Hematopoietic multipotent progenitor cell (in vitro differentiated cells): ENCODE results near the gene PDE8A. TPM values are rescaled to one million over a fixed set of nuclear protein-coding genes. Genes with fewer than 3 reads are reported as not detected.

ENCODE experiments used
- DNase-seq, 3 donors: peaks; one replicate each; pipeline ENCODE4 v3.0.0-alpha.2; 2011 to 2015; ENCODE audit warnings: low read depth in 2 of 3, low spot score in 2 of 3
- total RNA-seq: library from RNA; depleted of rRNA; stranded (reverse); fragments of >200 nt; gene quantifications from one replicate; pipeline ENCODE4 v1.2.3, GENCODE V29; 2012

The PDE8A gene, protein sequence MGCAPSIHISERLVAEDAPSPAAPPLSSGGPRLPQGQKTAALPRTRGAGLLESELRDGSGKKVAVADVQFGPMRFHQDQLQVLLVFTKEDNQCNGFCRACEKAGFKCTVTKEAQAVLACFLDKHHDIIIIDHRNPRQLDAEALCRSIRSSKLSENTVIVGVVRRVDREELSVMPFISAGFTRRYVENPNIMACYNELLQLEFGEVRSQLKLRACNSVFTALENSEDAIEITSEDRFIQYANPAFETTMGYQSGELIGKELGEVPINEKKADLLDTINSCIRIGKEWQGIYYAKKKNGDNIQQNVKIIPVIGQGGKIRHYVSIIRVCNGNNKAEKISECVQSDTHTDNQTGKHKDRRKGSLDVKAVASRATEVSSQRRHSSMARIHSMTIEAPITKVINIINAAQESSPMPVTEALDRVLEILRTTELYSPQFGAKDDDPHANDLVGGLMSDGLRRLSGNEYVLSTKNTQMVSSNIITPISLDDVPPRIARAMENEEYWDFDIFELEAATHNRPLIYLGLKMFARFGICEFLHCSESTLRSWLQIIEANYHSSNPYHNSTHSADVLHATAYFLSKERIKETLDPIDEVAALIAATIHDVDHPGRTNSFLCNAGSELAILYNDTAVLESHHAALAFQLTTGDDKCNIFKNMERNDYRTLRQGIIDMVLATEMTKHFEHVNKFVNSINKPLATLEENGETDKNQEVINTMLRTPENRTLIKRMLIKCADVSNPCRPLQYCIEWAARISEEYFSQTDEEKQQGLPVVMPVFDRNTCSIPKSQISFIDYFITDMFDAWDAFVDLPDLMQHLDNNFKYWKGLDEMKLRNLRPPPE
- 5.7 TPM for total RNA-seq

DNA sequence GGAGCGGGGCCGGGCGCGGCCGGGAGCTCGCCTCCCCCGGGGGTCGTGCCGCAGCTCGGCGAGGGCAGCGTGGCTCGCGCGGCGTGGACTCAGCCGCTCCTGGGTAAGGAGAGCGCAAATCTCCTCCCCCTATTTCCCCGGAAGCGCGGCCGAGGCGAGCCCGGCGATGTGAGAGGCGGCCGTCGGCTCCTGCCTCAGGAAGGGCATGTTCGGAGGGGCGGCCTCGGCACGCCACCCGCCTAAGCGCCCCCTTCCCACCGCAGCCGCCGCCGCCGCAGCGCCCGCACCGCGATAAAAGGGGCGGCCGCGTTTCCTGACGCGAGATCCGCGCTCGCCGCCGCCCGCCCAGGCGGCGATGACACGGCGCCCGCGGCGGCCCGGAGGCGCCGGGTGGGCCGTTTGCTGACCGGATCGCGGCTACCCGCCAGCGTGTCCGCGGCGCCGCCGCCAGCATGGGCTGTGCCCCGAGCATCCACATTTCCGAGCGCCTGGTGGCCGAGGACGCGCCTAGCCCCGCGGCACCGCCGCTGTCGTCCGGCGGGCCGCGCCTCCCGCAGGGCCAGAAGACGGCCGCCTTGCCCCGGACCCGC, at the start of gene PDE8A:
Gene PDE8A (plus strand): TSS at position 146 of the 590 bp plus-strand sequence. CDS start 307 bp downstream, at position 453.
- peak; percentile 37 to 52 (median 37) for DNase-seq

DNA sequence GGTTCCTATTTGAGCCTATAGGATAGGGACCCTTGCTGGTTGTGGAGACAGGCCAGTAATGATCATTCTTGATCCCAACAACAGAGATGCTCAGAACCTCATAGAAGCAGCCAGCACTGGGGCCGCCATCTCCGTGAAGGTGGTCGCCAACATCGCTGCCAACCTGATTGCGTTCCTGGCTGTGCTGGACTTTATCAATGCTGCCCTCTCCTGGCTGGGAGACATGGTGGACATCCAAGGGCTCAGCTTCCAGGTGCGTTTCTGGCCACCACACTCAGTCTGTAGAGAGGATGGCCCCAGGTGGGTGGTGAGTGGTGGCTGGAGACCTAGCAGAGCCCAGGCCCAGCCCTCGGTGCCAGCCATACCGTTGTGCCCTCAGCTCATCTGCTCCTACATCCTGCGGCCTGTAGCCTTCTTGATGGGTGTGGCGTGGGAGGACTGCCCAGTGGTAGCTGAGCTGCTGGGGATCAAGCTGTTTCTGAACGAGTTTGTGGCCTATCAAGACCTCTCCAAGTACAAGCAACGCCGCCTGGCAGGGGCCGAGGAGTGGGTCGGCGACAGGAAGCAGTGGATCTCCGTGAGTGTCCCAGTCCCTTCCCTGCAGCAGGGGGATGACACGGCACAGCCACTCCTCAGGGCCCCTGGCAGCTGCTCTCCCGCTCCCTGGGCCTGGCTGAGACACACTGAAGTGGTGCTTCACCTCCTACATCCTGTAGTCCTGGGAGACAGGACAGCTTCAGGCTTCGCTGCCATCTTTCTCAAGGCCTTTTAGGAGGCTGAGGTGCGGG, 46.5 kb upstream of the PDE8A start:
- DNase-seq: no peak

DNA sequence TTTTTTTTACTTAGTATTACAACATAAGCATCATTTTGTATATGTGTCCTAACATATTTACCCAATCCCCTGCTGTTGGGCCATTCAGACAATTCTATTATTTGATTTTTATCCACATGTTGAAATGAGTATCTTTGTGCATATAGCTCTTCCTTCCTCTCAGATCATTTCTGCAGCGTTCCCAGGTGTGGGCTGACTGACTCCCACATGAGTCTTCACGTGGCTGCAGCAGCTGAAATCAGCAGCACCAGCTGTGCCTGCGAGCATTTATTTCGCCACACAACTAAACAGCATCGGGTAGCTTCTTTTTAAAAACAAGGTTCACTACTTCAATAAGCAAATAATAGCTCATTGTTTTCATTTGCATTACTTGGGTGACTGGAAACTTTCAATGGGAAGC, 44.5 kb upstream of the PDE8A start:
- DNase-seq: no peak

DNA sequence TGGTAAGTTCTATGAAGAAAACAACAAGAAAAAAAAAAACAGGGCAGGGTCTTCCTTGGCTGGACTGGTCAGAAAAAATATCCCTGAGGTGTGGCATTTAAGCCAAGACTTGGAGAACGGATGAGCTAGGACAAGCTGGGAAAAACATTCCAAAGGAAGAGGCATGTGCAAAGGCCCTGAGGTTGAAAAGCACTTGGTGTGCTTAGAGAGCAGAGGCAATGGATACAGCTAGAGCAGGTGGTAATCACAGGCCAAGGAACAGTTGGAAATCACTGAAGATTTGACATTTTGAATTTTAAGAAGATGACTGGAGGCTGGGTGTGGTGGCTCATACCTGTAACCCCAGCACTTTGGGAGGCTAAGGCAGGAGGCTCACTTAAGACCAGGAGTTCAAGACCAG, 42.9 kb upstream of the PDE8A start:
- DNase-seq: no peak

DNA sequence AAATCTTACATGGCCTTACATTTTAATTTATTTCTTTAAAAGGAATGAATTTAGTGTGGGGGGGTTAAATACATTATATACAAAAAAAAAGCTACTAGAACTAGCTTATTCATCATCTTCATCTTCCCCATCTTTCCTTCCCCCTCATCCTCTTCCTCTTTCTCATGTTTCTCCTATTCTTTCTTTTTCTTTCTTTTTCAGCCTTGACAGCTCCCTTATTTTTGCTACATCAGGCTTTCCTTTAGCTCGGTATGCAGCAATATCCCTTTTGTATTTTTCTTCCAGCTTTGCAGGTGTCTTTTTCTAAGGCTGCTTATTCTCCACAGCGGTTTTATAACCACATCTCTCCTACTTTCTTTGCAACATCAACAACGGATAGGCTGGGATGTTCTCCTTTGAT, 41.3 kb upstream of the PDE8A start:
- no peak for DNase-seq

DNA sequence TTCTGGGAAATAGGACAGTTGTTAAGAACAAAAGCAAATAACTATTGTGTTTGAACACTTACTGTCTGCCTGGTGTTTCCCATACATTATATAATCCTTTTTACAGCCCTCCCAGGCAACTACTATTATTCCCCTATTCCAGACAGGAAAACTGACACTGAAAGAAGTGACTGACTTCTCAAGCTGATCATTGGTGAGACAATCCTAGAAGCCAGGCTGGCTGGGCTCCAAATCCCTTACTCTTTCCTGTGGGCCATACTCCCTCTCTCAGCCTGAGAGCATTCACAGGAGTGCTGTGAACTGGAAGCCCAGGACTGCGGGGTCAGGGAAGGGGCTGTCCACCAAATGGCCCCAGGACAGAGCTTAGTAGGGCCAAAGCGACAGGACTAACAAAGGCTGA, 39.2 kb upstream of the PDE8A start:
- DNase-seq: no peak

DNA sequence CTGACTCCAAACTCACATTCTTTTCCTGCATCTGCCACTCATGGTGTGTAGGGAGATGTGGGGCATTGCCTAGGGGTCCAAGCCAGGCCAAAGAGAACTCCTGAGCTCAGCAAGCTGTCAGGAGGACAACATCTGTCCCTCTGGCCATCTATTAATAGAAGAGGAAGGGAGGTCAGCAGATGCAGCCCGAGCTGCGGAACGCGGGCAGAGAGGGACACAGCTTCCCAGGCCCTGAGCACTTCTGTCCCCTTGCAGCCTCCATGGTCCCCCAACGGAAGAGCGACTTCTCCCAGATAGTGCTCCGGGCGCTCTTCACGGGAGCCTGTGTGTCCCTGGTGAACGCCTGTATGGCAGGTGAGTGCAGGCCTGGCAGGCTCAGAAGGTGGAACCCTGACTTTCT, 37.3 kb upstream of the PDE8A start:
- DNase-seq: no peak

DNA sequence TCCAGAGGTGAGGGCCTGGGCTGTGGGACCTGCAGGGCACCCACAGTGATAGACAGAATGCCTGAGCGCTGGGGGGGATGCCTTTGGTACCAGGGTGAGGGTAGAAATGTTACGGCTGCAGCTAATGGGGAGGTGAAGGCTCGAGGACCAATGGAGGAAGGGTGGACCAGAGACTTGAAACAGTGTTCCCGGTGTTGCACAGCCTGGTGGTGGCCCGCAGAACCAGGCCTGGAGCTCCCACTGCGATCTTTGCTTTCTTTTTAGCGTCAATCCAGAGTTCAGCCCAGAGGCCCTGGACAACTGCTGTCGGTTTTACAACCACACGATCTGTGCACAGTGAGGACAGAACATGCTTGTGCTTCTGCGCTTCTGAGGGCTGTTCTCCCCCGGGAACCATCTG, 36.8 kb upstream of the PDE8A start:
- DNase-seq: no peak

DNA sequence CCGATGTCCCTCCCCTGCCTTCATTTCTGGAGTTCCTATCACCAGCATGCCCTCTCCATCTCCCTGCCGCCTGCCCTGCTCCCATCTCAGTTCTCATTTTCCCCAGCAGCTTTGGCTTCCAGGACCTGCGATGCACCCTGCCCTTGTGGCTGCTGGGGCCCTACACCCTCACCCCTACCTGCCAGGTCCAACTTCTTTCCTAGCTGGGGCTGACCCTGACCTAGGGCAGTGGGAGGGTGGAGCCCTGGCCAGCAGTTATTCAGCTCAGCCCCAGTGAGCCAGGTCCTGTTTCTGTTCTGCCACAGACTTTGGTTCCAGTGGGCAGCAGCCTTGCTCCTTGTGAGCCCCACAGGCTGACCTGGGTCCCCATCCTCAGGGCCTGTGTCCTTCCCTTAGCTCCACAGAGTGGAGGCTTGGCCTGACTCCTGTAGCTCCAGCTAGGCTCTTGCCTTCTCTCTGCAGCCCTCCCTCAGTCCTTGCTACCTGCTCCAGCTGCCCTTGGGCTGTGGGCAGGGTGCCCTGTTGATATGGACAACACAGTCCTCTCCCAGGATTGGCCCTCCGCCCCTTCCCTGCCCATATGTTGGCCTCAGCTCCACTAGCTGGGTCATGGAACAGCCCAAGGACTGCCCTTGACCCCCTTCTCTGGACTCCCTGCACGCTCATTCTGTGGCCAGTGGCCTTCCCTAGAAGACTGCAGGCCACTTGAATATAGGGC, 34.7 kb upstream of the PDE8A start:
- DNase-seq: no peak

DNA sequence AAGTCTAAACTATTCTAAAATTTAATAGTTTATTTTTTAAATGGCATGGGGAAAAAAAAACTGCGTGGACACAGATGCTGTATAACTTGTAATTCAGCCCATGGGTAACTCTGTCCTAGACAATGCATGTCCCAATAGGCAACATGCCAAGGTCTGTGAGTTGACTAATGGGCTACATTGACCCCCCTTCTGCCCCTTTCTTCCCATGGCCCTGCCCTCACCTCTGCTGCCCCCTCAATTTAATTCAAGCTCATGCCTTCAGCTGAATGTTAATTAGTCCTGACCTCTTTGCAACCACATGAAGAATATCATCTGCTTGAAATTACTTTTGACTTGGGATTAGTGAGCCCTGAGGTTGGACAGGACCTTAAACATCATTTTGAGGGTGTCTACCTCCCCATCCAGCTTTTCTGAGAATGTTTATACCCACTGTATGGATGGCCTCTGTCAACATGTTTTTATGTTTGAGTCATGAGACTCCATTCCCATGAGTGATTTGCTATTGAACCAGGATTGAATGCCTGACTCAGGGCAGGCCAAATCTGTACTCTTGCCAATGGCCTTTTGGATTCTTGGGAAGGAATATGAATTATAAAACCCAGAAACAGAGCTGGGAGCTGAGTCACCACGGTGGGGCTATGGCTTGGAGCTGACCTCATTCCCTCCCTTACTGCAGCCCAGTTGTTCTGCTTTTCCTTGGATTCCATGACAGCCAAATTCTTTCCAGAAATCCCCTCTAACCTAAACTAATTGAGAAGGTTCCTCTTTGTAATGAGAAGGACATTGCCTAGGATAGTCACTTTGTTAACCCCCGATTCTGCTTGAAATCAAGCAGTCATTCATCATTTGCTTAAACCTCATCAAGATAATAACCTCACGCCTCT, 33.5 kb upstream of the PDE8A start:
- DNase-seq: no peak

DNA sequence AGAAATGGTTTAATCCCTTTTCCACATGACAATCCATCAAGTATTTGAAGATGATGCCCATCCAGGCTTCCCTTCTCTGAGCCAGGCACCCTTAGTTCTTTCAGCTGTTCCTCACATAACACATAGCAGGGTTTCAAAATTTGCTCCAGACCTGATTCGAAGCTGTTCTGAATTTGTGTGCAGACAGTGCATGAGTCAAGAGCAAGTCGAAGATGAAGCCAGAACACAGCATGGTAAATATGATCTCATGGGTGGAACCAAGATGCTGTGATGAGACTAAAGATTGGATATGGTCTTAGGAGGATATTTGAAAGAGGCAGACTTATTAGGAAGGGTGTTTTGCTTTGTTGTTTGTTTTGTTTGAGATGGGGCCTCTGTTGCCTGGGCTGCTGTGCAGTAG, 32.6 kb upstream of the PDE8A start:
- no peak for DNase-seq

DNA sequence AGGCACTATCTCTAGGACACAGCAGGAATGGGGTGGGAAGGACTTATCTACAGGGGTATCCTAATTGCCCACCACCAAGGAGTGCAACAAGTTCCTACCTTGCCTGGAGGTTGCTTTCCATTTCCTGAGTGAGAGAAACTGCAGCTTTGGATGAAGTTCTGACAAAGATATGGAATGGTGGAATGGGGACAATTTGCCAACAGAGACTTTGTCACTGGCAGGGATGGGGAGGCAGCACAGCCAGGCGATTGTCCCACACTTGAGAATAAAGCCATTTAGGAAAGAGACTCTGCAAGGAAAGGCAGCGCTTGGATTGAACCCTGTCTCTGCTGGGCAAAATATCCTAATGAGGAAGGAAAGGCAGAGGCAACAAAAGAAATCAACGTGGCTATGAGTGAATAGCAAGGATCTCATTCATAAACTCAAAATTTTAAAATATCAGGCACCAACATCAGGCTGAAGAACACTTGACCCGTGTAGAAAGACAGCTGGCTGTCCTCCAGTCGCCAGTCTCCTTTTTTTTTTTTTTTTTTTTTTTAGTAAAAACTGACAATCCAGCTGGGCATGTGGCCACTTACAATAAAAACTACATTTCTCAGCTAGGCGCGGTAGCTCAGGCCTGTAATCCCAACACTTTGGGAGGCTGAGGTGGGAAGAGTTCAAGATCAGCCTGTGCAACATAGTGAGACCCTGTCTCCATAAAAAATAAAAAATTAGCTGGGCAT, 31.6 kb upstream of the PDE8A start:
- no peak for DNase-seq

DNA sequence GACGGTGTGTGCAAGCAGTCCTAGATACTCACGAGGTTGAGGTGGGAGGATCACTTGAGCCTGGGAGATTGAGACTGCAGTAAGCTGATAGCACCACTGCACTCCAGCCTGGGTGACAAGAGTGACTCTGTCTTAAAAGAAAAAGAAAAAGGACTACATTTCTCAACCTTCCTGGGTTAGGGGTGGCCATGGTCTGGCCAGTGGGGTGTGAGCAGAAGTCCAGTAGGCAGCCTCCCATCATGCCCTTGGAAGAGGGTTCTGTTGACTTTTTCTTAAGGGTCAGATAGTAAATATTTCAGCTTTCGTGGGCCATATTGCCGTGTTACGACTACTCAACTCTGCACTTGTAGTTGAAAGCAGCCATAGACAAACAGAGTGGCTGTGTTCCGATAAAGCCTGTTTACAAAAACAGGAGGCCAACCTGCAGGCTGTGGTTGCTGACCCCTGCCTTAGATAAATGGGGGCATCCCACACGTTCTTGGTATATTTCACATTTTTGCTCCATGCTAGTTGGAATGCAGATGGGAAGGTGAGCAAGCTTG, 31.0 kb upstream of the PDE8A start:
- DNase-seq: no peak

DNA sequence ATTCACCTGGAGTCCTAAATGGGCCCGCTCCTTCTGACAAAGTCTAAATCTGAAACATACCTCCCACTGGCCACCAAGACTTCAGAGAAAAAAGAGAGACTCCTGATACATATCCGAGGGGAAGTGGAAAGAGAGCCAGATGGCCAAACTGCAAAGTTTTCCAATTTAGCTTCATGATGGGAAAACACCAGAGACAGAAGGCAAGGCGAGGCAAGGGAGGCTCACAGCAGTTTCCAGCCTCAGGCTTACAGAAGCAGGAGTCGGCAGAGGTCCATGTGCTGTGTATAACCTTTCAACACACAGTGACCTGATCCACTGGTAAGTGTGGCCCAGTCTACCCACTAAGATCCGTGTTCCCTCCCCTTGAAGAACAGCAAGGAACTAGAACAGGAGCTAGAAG, 29.9 kb upstream of the PDE8A start:
- no peak for DNase-seq

DNA sequence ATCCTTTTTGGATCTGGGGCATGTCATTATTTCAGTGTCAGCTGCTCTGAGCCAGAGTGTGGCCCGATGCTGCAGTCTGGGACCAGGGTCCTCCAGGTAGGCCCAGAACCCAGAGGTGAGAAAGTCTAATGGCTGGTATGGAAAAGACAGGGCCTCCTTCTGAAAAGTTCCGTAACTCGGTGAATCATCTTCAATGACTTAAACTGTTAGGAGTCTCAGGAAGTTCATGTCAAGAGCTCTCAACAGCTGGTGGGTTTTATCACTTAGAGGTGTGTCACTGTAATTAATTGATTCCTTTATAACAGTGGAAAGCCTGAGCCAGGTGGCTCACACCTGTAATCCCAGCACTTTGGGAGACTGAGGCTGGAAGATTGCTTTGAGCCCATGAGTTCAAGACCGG, 28.5 kb upstream of the PDE8A start:
- DNase-seq: no peak

DNA sequence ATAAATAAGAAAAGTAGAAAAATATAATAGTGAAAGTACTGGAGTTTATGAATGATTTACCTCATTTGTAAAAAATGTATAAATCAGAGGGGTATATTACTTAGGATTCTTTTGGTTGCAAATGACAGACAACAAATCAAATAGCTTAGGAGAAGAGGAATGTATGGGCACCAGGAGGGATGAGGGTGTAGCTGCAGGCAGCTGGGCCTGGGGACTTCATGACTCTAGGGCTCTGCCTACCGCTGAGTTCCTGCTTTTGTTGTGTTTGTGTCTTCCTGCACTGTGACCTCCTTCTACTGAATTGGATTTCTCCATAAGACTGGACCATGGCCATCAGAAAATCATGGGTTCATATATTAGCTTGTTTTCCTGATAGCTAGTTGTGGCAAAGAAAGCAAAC, 27.9 kb upstream of the PDE8A start:
- no peak for DNase-seq

DNA sequence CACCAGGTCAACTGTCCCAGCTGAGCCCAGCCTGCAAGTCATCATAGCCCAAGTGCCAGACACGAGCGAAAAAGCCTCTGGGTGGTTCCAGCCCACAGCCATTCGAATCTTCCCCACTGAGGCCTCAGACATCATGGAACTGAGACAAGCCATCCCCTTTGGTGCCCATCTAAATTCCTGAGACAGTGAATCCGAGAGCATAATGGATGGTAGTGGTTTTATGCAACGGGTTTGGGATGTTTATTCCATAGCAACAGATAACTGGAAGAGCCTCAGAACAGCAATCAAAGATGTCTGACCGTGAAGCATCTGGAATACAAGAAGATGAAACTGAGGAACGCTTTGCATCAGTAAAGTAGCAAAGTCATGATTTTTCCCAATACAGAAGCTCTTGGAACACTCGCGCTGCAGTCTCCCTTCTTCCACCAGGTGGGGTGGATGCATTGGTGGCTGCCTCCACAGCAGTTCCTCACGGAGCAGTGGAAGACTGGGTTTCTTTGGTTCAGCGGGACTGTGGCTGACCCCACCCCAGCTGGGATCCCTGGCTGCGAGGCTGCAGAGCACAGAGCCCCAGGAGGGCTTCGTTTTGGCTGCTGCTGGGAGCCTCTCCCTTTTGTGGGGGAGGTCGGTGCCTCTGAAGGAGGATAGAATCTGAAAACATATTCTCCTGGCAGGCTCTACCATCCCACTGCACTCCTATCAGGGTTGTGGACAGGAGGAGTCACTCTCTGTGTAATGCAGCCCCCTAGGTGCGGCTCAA, 26.4 kb upstream of the PDE8A start:
- peak; percentile 10 to 58 (median 45) for DNase-seq

DNA sequence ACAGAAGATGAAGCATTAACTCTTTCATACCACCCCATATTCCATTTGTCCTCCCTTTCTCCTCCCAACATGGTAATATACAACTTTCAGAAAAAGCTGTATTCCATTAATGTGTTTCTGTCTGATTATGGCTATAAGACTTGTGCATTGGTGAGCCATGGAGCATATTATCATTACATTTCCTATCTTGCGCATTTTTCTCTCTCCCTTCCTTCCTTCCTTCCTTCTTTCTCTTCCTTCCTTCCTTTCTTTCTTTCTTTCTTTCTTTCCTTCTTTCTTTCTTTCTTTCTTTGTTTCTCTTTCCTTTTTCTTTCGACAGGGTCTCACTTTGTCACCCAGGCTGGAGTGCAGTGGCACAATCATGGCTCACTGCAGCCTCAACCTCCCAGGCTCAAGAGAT, 25.5 kb upstream of the PDE8A start:
- no peak for DNase-seq
